Calu3 (cell line): ENCODE data around the gene NATD1. TPM values are rescaled to one million over a fixed set of nuclear protein-coding genes. Genes with fewer than 3 reads are reported as not detected.
"Not testable (repeated sequence)": the region's sequence is repeated elsewhere in the genome, so short reads cannot be mapped to it uniquely, and the experiment has no call there.

ENCODE experiments used
- BruUV-seq: library from RNA; stranded (reverse); fragments of 400-500 nt; replicated peaks from 2 replicates; lab custom pipeline; 2021; lab: Mats Ljungman, UMichigan
- CTCF ChIA-PET: fragments of 300-600 bp; sonication (Branson Sonifier 250); formaldehyde crosslinking; loops from one replicate; lab custom pipeline; 2022; ENCODE audit warnings: antibody characterized with exemption; lab: Charles Lee
- DNase-seq: peaks from one replicate; pipeline ENCODE4 v3.0.0; 2022
- H3K27ac Mint-ChIP-seq: one replicate; pipeline ENCODE4 v1.8.0; 2022; ENCODE audit warnings: mixed read lengths; ENCODE audit not compliant: unreplicated experiment
- H3K27me3 Mint-ChIP-seq: one replicate; pipeline ENCODE4 v1.8.0; 2022; ENCODE audit warnings: mixed read lengths; ENCODE audit not compliant: unreplicated experiment
- H3K36me3 Mint-ChIP-seq: one replicate; pipeline ENCODE4 v1.8.0; 2022; ENCODE audit warnings: mild to moderate bottlenecking, moderate library complexity, mixed read lengths; ENCODE audit not compliant: insufficient read depth, unreplicated experiment
- H3K4me1 Mint-ChIP-seq: one replicate; pipeline ENCODE4 v1.8.0; 2022; ENCODE audit warnings: mild to moderate bottlenecking, low read depth, mixed read lengths; ENCODE audit not compliant: unreplicated experiment
- H3K4me3 Mint-ChIP-seq: one replicate; pipeline ENCODE4 v1.8.0; 2022; ENCODE audit warnings: mild to moderate bottlenecking, low read depth, moderate library complexity, mixed read lengths; ENCODE audit not compliant: unreplicated experiment
- H3K9me3 Mint-ChIP-seq: one replicate; pipeline ENCODE4 v1.8.0; 2022; ENCODE audit warnings: low read depth, mixed read lengths; ENCODE audit not compliant: unreplicated experiment
- CTCF ChIP-seq: fragments of 200-600 bp; IDR thresholded peaks from one replicate; pipeline ENCODE4 v1.8.0; 2022; ENCODE audit warnings: antibody characterized with exemption; ENCODE audit not compliant: unreplicated experiment
- intact Hi-C: fragments of 100-400 bp; cut with micrococcal nuclease; formaldehyde crosslinking; loops from one replicate; pipeline ENCODE4 v1.10.0; 2022; ENCODE audit not compliant: unreplicated experiment
- total RNA-seq: library from RNA; stranded (reverse); gene quantifications from 2 replicates; pipeline ENCODE4 v1.2.3, GENCODE V29; 2022

Gene NATD1
- total RNA-seq, 1 experiment from 2014 or later: 1.5 TPM

- Mint-ChIP-seq H3K36me3 (no peaks in the 10 kb centered on the region), H3K27me3 (no peaks in the 10 kb centered on the region), H3K27ac (no peak overlapping the region), H3K9me3 (peaks cover 2% of the 10 kb centered on the region), H3K4me3 (no peak overlapping the region), H3K4me1 (no peaks in the 10 kb centered on the region)
- intact Hi-C loops: no loop called here
- no peak for DNase-seq
- CTCF ChIA-PET: no interaction called here
- TF ChIP-seq CTCF: no peak
- no TSS peak for BruUV-seq
Measured at GRCh38 chr17:21228845-21229244, 24.4 kb downstream of the NATD1 start.

GRCh38 chr17:21228111-21228510 lies 25.1 kb downstream of the NATD1 start:
- H3K27me3 Mint-ChIP-seq: no peaks in the 10 kb centered on the region
- H3K9me3 Mint-ChIP-seq: peaks cover 2% of the 10 kb centered on the region
- no peak overlapping the region for H3K27ac Mint-ChIP-seq
- intact Hi-C loops: no loop called here
- no peaks in the 10 kb centered on the region for H3K36me3 Mint-ChIP-seq
- CTCF ChIA-PET: no interaction called here
- DNase-seq: no peak
- H3K4me1 Mint-ChIP-seq: no peaks in the 10 kb centered on the region
- no peak overlapping the region for H3K4me3 Mint-ChIP-seq
- no peak for TF ChIP-seq CTCF
- no TSS peak for BruUV-seq

DNA sequence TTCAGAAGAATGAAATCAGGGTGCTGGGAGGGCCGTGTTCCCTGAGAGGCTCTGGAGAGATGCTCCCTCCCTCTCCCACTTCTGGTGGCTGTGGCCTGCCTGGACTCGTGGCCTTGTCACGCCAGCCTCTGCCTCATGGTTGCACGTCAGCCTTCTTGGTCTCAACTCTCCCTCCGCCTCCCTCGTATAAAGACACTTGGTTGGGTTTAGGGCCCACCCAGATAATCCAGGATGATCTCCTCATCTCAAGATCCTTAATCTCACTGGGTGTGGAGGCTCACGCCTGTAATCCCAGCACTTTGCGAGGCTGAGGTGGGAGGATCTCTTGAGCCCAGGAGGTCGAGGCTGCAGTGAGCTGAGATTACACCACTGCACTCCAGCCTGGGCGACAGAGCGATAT lies 25.9 kb downstream of the NATD1 start:
- DNase-seq, H3K36me3 Mint-ChIP-seq, BruUV-seq, CTCF ChIA-PET, H3K27ac Mint-ChIP-seq, H3K27me3 Mint-ChIP-seq, H3K9me3 Mint-ChIP-seq, intact Hi-C loops, H3K4me3 Mint-ChIP-seq, H3K4me1 Mint-ChIP-seq: not testable (repeated sequence)

GRCh38 chr17:21223086-21223485 lies 30.1 kb downstream of the NATD1 start:
- no peak for DNase-seq
- Mint-ChIP-seq H3K9me3 (no peaks in the 10 kb centered on the region), H3K27me3 (no peaks in the 10 kb centered on the region), H3K27ac (no peak overlapping the region), H3K36me3 (no peaks in the 10 kb centered on the region), H3K4me1 (no peaks in the 10 kb centered on the region), H3K4me3 (no peak overlapping the region)
- BruUV-seq: no TSS peak
- intact Hi-C loops: no loop called here
- CTCF ChIA-PET: no interaction called here
- TF ChIP-seq CTCF: no peak

GRCh38 chr17:21218831-21219380 lies 34.3 kb downstream of the NATD1 start:
- intact Hi-C loops: loop anchor here (10.0 kb wide), 2 partner anchors 94 to 174 kb away; partner anchors contain the start of genes DHRS7B and USP22
- Mint-ChIP-seq H3K4me3 (no peak overlapping the region), H3K4me1 (peaks cover 20% of the 10 kb centered on the region), H3K27me3 (no peaks in the 10 kb centered on the region), H3K9me3 (no peaks in the 10 kb centered on the region), H3K36me3 (peaks cover 11% of the 10 kb centered on the region), H3K27ac (no peak overlapping the region)
- BruUV-seq: no TSS peak
- CTCF ChIA-PET: no interaction called here
- no peak for DNase-seq
- no peak for TF ChIP-seq CTCF
